HG02571 (cell line): ENCODE measurements around the gene GTSE1.

Experiments used
- ATAC-seq: cut with Tn5 transposase; IDR thresholded peaks from one replicate; pipeline ENCODE4 v1.9.1; 2021; ENCODE audit warnings: mild to moderate bottlenecking, moderate library complexity; ENCODE audit not compliant: unreplicated experiment

GTSE1 gene

DNA sequence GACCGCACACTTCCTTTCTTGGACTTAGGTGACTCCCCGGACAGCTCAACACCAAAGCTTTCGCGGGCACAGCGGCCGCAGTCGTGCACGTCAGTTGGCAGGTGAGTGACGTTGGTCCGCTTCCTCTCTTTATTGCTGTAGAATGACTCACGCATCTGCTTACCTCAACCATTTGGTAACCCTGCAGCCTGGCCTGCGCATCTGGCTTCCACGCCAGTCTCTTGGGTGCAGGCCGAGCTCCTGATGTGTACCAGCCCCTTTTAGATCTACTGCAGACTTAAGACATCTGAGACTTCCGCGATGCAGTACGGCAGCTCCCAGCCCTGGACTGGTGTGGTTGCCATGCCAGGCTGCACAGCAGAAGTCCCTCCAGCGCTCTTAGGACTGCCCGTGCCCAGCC lies 26.5 kb downstream of the GTSE1 start:
- ATAC-seq, result no peak

GRCh38 chr22:46326066-46326680 lies 29.5 kb downstream of the GTSE1 start:
- no peak for ATAC-seq

- no peak for ATAC-seq
Observed at GRCh38 chr22:46327691-46328465, 31.2 kb downstream of the GTSE1 start.

DNA sequence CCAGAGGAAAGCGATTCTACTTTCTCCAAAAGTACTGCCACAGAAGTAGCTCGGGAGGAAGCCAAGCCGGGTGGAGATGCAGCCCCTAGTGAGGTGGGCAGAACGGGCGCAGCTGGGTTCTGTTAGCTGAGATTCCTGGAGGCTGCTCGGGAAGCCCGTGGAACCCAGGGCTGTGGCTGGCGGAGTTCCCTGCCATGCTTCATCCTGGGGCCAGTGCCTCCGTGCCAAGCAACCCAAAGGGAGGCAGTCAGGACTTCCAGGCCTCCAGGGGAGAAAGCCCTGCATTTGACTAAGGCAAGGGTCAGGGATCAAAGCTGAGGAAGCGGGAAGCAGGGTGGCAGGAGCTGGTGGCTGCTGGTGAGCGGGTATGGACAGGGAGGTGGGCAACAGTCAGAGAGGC lies 32.1 kb downstream of the GTSE1 start:
- ATAC-seq, result no peak

- ATAC-seq, result no peak
Observed at GRCh38 chr22:46329616-46330015, 32.9 kb downstream of the GTSE1 start.

GRCh38 chr22:46330426-46330825 lies 33.8 kb downstream of the GTSE1 start:
- ATAC-seq, result no peak

DNA sequence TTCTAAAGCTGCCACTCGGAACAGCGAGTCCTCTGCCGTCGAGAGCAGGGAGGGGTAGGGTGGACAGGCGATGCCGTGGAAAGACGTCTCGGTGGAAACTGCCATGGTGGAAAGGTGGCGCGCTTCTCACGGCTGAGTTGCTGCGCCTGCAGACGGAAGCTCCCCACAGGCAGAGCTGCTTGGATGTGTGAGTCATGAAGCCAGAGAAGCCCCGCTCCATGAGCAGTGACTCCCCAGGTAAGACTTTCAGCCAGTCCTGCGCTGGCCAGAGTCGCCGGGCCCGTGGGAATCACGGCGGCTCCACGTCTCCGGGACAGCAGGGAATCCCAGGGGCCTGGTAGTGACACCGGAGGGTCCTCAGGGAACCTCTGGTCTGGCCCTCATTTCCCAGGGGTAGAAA lies 34.8 kb downstream of the GTSE1 start:
- ATAC-seq, result no peak

DNA sequence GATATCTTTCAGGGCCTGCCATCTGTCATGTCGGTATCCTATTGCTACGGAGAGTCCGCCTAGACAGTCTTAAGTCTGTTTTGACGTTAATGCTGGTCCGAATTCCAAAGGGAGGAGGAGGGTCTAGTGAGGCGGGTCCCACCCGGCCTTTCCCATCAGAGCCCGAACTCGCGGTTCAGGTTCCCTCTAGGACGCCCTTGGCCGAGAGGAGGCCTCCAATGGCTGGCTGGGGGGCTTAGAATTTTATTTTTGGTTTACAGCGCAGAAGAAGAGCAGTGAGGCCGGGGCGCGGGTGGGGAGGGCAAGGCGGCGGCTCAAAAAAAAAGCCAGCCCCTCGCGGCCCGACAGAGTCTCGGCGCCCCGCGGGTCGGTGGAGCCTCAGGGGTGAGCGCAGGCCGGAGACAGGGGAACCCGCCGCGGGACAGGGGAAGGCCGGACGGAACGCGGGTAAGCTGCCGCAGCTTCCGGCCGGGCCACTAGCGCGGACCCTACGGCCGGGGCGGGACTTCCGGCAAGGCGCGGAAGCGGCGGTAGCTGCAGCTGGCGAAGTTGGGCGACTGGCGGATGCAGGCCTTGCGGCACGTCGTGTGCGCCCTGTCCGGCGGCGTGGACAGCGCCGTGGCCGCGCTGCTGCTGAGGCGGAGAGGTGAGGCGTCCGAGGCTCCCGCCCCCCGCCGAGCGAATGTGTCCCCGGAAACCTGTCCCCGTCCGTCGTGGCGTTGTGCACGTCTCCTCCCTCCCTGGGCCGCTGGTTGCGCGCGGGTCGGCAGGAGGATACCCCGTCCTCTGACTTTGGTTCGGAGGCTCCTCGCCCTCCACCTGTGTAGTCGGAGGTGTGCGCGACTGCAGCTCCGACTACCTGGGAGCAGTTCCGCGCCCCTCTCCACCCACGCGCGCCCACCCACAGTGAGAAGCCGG lies 38.8 kb downstream of the GTSE1 start, which contains the start of gene TRMU:
Gene TRMU, plus strand, starts transcription at position 514 of the 918 bp plus-strand sequence. Its CDS starts 51 bp downstream, at position 565.
- ATAC-seq, result peak; percentile 77

DNA sequence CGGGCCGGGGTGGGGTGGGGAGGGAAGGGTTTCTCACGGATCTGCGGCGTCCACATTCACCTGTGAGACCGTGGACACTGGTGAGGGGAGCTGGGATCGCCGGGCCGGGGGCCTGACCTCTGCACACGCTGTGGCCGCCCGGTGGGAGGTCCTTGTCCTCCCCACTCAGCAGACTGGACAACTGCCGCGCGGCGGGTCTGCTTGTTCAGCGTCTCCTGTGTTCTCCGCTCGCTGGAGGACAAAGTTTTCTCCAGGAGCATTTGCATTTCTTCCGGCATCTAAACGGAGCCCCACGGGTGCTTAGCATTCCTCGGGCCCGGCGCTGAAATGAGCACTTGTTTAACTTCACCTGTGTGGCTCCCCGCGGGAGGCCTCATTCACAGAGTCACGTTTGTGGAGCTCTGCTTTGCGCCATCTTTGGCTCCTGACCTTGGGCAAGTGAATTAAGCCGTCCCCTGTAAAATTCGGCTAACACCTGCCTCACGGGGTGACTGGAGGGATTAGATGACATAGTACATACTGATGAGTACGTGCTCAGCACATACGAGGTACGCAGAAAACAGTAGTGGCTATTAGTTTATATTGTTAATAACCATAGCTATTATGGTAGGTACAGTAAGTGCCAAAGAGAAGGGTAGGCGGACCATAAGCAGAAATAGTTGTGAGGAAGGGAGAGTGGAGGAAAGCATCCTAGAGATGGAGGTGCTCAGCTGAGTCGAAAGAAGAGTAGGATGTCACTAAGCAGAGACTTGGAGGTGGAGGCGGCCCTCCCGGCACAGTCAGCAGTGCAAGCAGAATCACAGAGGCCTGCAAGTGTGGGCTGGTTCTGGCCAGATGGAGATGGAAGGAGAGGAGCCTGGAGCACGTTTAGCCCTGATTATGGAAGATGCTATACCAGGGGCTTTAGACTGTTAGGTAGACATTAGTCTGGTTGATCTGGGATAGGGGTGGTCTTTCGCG lies 39.7 kb downstream of the GTSE1 start:
- no peak for ATAC-seq

GRCh38 chr22:46337870-46338269 lies 41.2 kb downstream of the GTSE1 start:
- ATAC-seq, result no peak

DNA sequence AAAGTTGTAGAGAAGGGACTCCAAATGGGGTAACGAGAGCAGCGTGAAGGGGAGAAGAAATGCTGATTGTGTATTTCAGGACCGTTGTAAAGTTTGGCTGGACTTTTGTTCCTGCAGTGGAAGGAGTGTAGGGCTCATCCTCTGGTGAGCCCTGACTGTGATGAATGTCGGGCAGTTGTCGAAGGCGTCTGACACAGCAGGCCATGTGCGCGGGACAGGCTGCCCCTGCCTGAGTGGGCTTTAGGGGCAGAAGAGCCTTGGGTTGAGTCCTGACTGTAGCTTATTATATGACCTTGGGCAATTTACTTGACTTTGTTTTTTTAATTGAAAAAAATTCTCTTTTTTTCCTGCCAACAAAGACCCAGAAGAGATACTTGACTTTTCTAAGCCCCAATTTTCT lies 42.0 kb downstream of the GTSE1 start:
- ATAC-seq, result no peak

GRCh38 chr22:46339956-46340355 lies 43.3 kb downstream of the GTSE1 start:
- no peak for ATAC-seq

DNA sequence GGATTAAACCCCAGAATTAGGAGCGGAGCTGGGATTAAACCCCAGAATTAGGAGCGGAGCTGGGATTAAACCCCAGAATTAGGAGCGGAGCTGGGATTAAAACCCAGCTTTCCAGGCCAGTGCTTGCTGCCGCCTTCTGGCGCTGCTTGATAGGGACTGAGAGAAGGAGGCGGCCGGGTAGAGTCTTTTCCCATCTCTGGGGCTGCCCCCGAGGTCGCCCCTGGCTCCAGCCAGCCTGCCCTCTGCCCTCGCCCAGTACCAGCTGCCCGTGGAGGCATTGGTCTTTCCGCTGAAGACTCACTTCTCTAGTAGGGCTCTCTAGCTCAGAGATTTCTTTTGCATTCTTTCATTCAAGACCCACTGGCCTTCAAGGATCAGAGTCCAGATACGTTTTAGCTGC lies 44.0 kb downstream of the GTSE1 start:
- ATAC-seq, result no peak

DNA sequence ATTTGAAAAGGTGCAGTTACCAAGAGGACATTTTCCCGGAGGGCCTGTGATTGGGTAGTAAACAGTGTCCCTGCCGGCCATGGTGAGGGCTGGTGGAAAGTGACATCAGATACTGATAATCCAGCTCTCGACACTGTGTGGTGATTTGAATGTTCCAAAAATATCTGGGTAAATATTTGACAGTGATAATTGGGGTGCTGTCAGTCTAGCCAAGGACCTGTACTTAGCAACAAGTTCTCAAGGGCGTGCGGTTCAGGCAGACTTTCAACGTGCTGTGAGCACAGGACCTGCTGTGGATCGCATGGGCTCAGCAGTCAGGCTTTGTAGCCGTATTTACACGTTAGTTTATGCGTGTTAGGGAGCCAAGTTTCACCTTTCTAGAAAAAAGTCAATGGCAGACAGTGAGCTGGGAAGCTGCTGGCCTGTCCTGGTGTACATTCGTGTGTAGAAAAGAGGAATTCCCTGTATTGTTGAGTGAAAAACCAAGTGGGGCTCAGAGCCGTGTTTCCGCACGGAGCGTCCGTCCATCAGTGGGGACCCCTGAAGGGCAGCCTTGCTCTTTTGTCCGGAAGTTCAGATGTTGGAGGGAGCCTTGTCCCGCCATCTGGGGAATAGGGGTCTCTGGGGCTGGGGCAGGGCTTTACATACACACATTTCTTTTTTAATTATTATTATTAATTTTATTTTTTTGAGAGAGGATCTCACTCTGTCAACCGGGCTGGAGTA lies 50.2 kb downstream of the GTSE1 start:
- no peak for ATAC-seq

GRCh38 chr22:46347646-46348045 lies 51.0 kb downstream of the GTSE1 start:
- no peak for ATAC-seq

DNA sequence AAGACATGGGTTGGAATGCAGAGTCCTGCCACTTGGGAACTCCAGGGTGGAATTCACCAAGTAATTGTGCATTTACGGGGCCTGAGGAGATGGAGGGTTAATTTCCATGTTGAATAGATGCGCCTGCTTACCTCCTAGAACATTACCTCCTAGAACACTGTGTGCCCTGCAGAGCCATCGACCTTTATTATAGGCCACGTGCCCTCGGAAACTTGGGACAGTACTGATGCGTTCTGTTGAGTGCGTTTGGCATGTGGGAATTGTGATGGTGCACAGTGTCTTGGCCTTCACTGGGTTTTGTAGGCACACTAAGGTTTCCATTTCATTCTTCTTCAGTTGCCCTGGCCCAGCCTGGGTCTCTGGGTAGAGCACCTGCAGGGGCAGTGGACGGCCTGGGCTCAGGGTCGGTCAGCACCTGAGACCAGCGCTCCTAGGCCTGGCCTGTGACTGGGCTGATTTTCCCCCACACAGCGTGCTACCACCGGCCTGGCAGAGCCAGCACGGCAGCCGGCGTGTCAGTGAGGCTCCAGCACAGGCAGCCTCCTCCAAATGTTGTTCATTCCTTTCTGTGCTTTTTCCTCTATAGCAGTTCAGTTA lies 51.5 kb downstream of the GTSE1 start:
- ATAC-seq, result no peak

- no peak for ATAC-seq
Observed at GRCh38 chr22:46349238-46349637, 52.6 kb downstream of the GTSE1 start.

DNA sequence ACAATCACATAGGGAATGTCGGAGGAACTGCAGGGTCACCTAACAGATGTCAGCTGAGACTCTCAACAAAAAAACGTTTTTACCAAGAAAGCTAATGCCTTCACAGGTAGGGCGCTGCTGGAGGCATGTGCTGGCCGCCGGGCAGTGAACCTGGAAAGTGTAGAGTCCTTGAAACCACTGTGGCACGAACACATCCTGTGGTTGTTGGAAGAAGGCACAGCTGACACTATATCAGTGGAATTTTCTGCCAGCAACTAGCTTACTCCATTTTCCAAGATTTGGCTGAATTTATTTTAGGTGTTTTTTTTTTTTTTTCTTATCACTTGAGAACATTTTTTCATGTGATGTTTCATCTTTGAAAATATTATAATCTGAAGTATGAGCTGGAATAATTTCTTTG lies 53.0 kb downstream of the GTSE1 start:
- ATAC-seq, result no peak

GRCh38 chr22:46350121-46350520 lies 53.5 kb downstream of the GTSE1 start:
- ATAC-seq, result no peak
